ENCODE data around the gene RPS18. TPM values are rescaled to one million over a fixed set of nuclear protein-coding genes. Genes with fewer than 3 reads are reported as not detected.
A peak's percentile ranks its signal among the peaks of the same experiment; 100 is the strongest.

RPS18 gene
- total and polyA plus RNA-seq, 9 of the 15 experiments (the other 6 are each of a cell fraction or from before 2014, with no cell fraction given), result 5,023 to 17,516 (median 8,131) TPM

GRCh38 chr6:33317669-33318425 is 46.0 kb downstream of the RPS18 start, which contains the start of gene ZBTB22 (continued):
- TF ChIP-seq THAP12 (CRISPR knock-in tag; IDR thresholded peaks at IDR 0.05), result no peak
- TF ChIP-seq BCOR (IDR thresholded peaks at IDR 0.05), result peak; percentile 82
- no peak; the same call in 1 of the 2 replicates for TF ChIP-seq NFRKB (IDR thresholded peaks at IDR 0.05; ENCODE audit: low read depth)
- no peak for TF ChIP-seq ZNF324 (CRISPR knock-in tag; IDR thresholded peaks at IDR 0.05)
- no peak for TF ChIP-seq POU5F1 (IDR thresholded peaks at IDR 0.05; ENCODE audit: borderline replicate concordance, low read depth, low read length, partially characterized antibody)
- no peak for TF ChIP-seq EHMT2 (IDR thresholded peaks at IDR 0.05)
- TF ChIP-seq CUX1 (CRISPR knock-in tag; IDR thresholded peaks at IDR 0.05), result no peak
- no peak for TF ChIP-seq CBX2 (IDR thresholded peaks at IDR 0.05; ENCODE audit: insufficient read depth, low read length, poor library complexity, severe bottlenecking)
- TF ChIP-seq VEZF1 (CRISPR knock-in tag; IDR thresholded peaks at IDR 0.05), result peak; percentile 93
- TF ChIP-seq KDM1A (IDR thresholded peaks at IDR 0.05), result no peak
- peak; percentile 69 to 97 (median 93) for TF ChIP-seq YY1 (IDR thresholded peaks at IDR 0.05; ENCODE audit: borderline replicate concordance in 1 of 3, control insufficient read depth in 1 of 3, extremely low read depth in 1 of 3, insufficient read depth in 3 of 3, insufficient read length in 1 of 3, insufficient replicate concordance in 2 of 3, low read depth in 1 of 3, low read length in 2 of 3)
- peak; percentile 71 to 96 for TF ChIP-seq TEAD1 (CRISPR knock-in tag; IDR thresholded peaks at IDR 0.05)
- TF ChIP-seq ZFP36 (IDR thresholded peaks at IDR 0.05; ENCODE audit: low read depth, low read length, partially characterized antibody), result no peak
- TF ChIP-seq ZBTB17 (CRISPR knock-in tag; IDR thresholded peaks at IDR 0.05), result 0 out of 2 replicates have a peak, but pooled peaks have one; percentile 29
- TF ChIP-seq ZNF445 (CRISPR knock-in tag; IDR thresholded peaks at IDR 0.05; ENCODE audit: low read depth), result no peak
- peak; percentile 76 for TF ChIP-seq SMARCA4 (IDR thresholded peaks at IDR 0.05)
- TF ChIP-seq ATF7 (IDR thresholded peaks at IDR 0.05), result peak; percentile 83
- TF ChIP-seq SMC3 (conservative IDR thresholded peaks at IDR 0.05; ENCODE audit: insufficient read depth, low read depth, low read length), result no peak

Data from K562 (cell line).